Mesenchymal stem cell (in vitro differentiated cells and primary cell): ENCODE data around the gene NOTCH1.

Experiments
- DNase-seq: peaks from one replicate; pipeline ENCODE4 v3.0.0-alpha.2; 2013
- H2AFZ ChIP-seq: one replicate; pipeline ENCODE4 v1.6.1; 2013; ENCODE audit warnings: low read depth, mild to moderate bottlenecking, control low read depth, inconsistent platforms, low read length, moderate library complexity
- H2AK5ac ChIP-seq: 2 replicates; pipeline ENCODE4 v1.6.1; 2013; ENCODE audit warnings: low read length, moderate library complexity, mild to moderate bottlenecking, inconsistent platforms; ENCODE audit not compliant: severe bottlenecking
- H2BK120ac ChIP-seq: one replicate; pipeline ENCODE4 v1.6.1; 2013; ENCODE audit warnings: low read depth, mild to moderate bottlenecking, inconsistent platforms, low read length, moderate library complexity
- H2BK12ac ChIP-seq, 2 experiments: one replicate each; pipeline ENCODE4 v1.6.1; 2013; ENCODE audit warnings: inconsistent platforms in 2 of 2, low read length in 2 of 2, mild to moderate bottlenecking in 2 of 2, moderate library complexity in 2 of 2, control low read depth in 1 of 2
- H2BK15ac ChIP-seq: one replicate; pipeline ENCODE4 v1.6.1; 2013; ENCODE audit warnings: mild to moderate bottlenecking, low read depth, inconsistent platforms; ENCODE audit not compliant: poor library complexity, severe bottlenecking
- H2BK5ac ChIP-seq: 2 replicates; pipeline ENCODE4 v1.6.1; 2013; ENCODE audit warnings: low read depth, mild to moderate bottlenecking, low read length, control low read depth, inconsistent platforms; ENCODE audit not compliant: poor library complexity, severe bottlenecking
- H3K14ac ChIP-seq, 2 experiments: one replicate each; pipeline ENCODE4 v1.6.1; 2013; ENCODE audit warnings: inconsistent platforms in 2 of 2, low read length in 2 of 2, control low read depth in 1 of 2, mild to moderate bottlenecking in 1 of 2, moderate library complexity in 1 of 2
- H3K18ac ChIP-seq, 2 experiments: one replicate each; pipeline ENCODE4 v1.6.1; 2013; ENCODE audit warnings: inconsistent platforms in 2 of 2, low read length in 2 of 2, control low read depth in 1 of 2, low read depth in 1 of 2, mild to moderate bottlenecking in 1 of 2
- H3K23ac ChIP-seq, 2 experiments: one replicate each; pipeline ENCODE4 v1.6.1; 2013; ENCODE audit warnings: inconsistent platforms in 2 of 2, low read length in 2 of 2, mild to moderate bottlenecking in 2 of 2, moderate library complexity in 2 of 2, control low read depth in 1 of 2
- H3K27ac ChIP-seq: 2 replicates; pipeline ENCODE4 v1.5.1; 2013; ENCODE audit warnings: mild to moderate bottlenecking, moderate library complexity, low read length, control low read depth, inconsistent platforms; ENCODE audit not compliant: poor library complexity, severe bottlenecking
- H3K27me3 ChIP-seq, 2 experiments: 2 replicates each; pipeline versions ENCODE4 v1.6.1 to v1.7.0; 2013; ENCODE audit warnings: low read length in 2 of 2, mild to moderate bottlenecking in 2 of 2, moderate library complexity in 2 of 2, control low read depth in 1 of 2, inconsistent platforms in 1 of 2; ENCODE audit not compliant: control insufficient read depth in 1 of 2, insufficient read depth in 1 of 2
- H3K36me3 ChIP-seq, 2 experiments: 2 replicates each; pipeline versions ENCODE4 v1.6.1 to v1.7.0; 2013; ENCODE audit warnings: low read length in 2 of 2, control low read depth in 1 of 2, inconsistent platforms in 1 of 2, low read depth in 1 of 2, mild to moderate bottlenecking in 1 of 2; ENCODE audit not compliant: insufficient read depth in 2 of 2, control insufficient read depth in 1 of 2
- H3K4ac ChIP-seq, 2 experiments: one replicate each; pipeline ENCODE4 v1.6.1; 2013; ENCODE audit warnings: inconsistent platforms in 2 of 2, low read length in 2 of 2, mild to moderate bottlenecking in 2 of 2, moderate library complexity in 2 of 2, control low read depth in 1 of 2, low read depth in 1 of 2
- H3K4me1 ChIP-seq: 2 replicates; pipeline ENCODE4 v1.6.1; 2013; ENCODE audit warnings: low read depth, low read length, control low read depth; ENCODE audit not compliant: control insufficient read depth, insufficient read depth
- H3K4me2 ChIP-seq: 2 replicates; pipeline ENCODE4 v1.6.1; 2013; ENCODE audit warnings: low read length, mild to moderate bottlenecking, inconsistent platforms; ENCODE audit not compliant: poor library complexity, severe bottlenecking
- H3K4me3 ChIP-seq, 2 experiments: 2 replicates each; pipeline versions ENCODE4 v1.5.1 to v1.7.0; 2013; ENCODE audit warnings: low read length in 2 of 2, mild to moderate bottlenecking in 2 of 2, control low read depth in 1 of 2, low read depth in 1 of 2; ENCODE audit not compliant: insufficient read depth in 1 of 2
- H3K79me1 ChIP-seq: replicated peaks from 2 replicates; pipeline ENCODE4 v1.6.1; 2013; ENCODE audit warnings: mild to moderate bottlenecking, control low read depth, low read length, inconsistent platforms; ENCODE audit not compliant: poor library complexity, severe bottlenecking
- H3K9ac ChIP-seq: 2 replicates; pipeline ENCODE4 v1.7.0; 2013; ENCODE audit warnings: mild to moderate bottlenecking, low read length, moderate library complexity
- H3K9me3 ChIP-seq: 2 replicates; pipeline ENCODE4 v1.7.0; 2013; ENCODE audit warnings: mild to moderate bottlenecking, low read length; ENCODE audit not compliant: control insufficient read depth
- H4K8ac ChIP-seq: one replicate; pipeline ENCODE4 v1.6.1; 2013; ENCODE audit warnings: inconsistent platforms, mild to moderate bottlenecking, low read length, moderate library complexity
- H4K91ac ChIP-seq: one replicate; pipeline ENCODE4 v1.6.1; 2013; ENCODE audit warnings: mild to moderate bottlenecking, low read length, inconsistent platforms
- WGBS: methylation state at CpG from one replicate; pipeline ENCODE4 v1.1.7; 2013; ENCODE audit warnings: mixed read lengths; 5-methylcytosine and 5-hydroxymethylcytosine counted together

Gene NOTCH1

DNA sequence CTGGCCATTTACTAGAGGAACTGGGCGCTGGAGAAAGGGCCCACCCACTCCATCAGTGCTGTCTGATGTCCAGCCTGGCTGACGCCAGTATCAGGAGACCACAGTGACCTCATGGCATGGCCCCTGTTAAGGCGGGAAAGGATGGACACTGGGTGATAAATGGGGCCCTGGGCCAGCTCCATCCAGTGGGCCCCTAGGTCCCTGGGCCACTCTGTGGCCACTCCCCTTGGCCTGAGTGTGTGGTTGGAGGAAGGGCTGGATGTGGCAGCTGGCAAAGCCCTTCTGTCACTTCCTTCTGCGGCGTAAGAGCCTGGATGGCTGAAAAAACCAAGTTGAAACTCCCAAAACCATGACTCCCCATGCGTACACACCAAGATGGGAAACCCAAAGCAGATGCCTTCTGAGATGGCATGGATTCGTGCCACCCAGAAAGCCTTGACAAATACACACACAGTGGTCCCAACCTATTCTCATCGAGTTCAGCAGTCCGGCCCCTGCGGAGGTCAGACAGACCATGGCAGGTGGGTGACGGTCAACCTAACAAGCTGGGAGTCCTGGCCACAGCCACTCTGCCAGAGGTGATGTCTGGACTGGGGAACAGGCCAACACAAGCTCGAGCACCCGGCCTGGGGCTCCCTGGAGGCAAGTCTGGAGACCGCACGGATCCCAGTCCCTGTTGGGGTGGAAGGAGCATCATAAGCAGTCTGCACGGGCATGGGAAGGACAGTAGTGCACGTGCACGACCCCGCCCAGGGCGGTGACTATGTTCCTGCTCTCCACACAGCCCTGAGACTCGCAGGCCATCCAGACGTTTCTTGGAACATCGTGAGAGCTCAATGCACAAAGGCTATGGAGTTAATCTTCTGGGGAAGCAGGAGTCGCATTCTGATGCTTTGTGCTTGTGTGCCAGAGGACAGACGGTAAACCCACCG is 45.2 kb upstream of the NOTCH1 start:
- Histone ChIP-seq H3K4ac (peak overlapping the region in 1 of 2 experiments; percentile 37), H3K4me3 (no peak overlapping the region), H4K8ac (no peak overlapping the region), H4K91ac (peak overlapping the region; percentile 25), H3K27me3 (peaks cover 0 to 81% of the 10 kb centered on the region in 2 experiments), H3K79me1 (no peaks in the 10 kb centered on the region), H3K4me2 (no peak overlapping the region), H3K27ac (no peak overlapping the region), H3K23ac (no peak overlapping the region), H2BK12ac (peak overlapping the region; percentile 20 to 82), H2AFZ (no peak overlapping the region), H2BK120ac (no peak overlapping the region), H3K14ac (no peak overlapping the region), H3K9ac (no peak overlapping the region), H3K36me3 (no peaks in the 10 kb centered on the region), H3K9me3 (no peaks in the 10 kb centered on the region), H2BK15ac (peak overlapping the region; percentile 44), H3K18ac (peak overlapping the region; percentile 23 to 30), H2BK5ac (no peak overlapping the region), H3K4me1 (peaks cover 38% of the 10 kb centered on the region), H2AK5ac (no peak overlapping the region)
- 91% methylated on average over 26 of the region's 26 CpGs for WGBS
- DNase-seq: no peak

DNA sequence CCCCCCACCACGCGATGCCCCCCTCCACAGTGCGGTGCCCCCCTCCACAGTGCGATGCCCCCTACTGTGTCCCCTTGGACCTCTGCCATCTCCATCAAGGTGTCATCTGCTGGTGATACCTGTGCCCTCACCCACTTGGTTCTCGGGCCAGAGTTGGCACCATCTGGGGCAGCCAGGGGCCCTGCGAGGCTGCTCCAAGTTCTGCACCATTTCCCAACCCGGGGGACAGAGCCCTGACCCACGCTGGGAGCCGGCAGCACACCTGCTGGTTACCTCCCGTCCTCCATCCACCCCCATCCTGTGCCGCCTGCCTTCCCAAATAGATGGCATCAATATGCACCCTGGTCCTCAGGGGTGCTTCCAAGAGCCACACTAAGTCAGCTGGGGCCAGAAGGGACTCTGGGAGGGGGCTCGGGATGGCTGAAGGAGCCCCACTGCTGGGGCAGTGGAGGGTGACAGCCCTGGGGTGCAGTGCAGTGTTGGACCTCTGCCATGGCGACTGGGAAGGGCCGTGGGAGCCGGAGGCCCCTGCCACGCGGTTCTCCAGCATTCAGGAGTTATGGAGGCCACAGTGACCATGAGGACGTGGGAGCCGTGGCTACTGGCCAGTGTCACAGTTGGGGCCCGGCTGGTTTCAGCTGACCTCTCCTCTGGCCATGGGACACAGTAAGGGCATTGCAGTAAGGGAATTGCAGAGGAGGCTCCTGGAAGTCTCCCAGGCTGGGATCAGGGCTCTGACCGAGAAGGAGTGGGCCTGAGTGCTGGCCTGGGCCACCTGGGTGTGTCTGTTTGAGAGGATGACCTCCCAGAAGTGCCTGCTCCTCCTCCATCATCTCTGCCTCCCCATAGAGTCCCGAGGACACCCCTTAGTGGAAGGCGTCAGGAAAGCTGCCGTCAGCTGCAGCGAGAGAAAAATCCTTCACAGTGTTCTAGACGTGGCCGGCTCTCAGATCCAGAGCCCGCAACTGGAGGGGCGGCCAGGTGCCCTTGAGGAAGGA is 44.2 kb upstream of the NOTCH1 start:
- H3K79me1 ChIP-seq: no peaks in the 10 kb centered on the region
- peaks cover 0 to 83% of the 10 kb centered on the region in 2 experiments for H3K27me3 ChIP-seq
- no peak overlapping the region for H3K9ac ChIP-seq
- peak overlapping the region; percentile 7 for H4K8ac ChIP-seq
- no peaks in the 10 kb centered on the region for H3K36me3 ChIP-seq
- H3K4me3 ChIP-seq: no peak overlapping the region
- no peaks in the 10 kb centered on the region for H3K9me3 ChIP-seq
- H2BK120ac ChIP-seq: no peak overlapping the region
- H3K18ac ChIP-seq: peak overlapping the region; percentile 30 to 72
- WGBS: 92% methylated on average over 26 of the region's 29 CpGs
- peak overlapping the region; percentile 63 for H4K91ac ChIP-seq
- H3K4ac ChIP-seq: peak overlapping the region; percentile 16 to 17
- H3K23ac ChIP-seq: no peak overlapping the region
- no peak overlapping the region for H3K27ac ChIP-seq
- peak overlapping the region; percentile 16 for H2AFZ ChIP-seq
- H3K4me1 ChIP-seq: peaks cover 43% of the 10 kb centered on the region
- no peak overlapping the region for H2BK5ac ChIP-seq
- H2BK15ac ChIP-seq: peak overlapping the region; percentile 56
- H3K4me2 ChIP-seq: no peak overlapping the region
- DNase-seq: no peak
- H2BK12ac ChIP-seq: peak overlapping the region; percentile 75 to 82
- no peak overlapping the region for H2AK5ac ChIP-seq
- H3K14ac ChIP-seq: no peak overlapping the region

DNA sequence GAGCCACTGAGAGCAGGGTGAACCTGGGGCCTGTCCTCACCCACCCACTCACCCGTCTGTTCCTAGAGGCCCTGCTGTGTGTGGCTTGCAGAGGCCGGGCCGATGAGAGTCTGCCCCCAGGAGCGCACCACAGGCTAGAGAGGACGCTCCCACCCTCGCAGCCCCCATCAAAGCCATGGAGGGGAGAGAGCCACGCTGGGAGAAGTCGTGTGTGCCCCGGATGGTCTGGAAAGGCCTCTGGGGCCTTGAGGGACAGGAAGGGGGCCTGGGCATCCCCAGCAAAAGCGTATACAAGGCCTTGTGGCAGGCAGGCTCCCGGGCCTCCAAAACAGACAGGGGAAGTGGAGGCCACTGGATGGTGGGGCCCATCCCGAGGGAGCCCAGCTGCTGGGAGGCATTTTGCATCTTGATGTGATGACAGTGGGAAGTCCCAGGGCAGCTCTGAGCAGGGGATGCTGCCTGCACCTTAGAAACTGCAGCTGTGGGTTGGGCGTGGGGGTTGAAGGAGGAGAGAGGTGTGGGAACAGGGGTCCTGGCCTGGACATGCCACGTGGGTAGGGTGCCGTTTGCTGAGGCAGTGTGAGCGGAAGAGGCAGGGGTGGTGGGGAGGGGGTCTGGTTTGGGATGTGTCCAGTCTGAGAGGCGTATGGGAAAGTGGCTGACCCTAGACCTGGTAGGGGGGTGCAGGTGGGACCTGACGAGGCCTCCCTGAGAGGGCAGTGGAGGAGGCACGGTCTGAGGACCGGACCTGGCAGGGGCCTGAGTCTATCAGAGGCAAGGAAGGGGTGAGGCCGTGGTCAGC is 43.0 kb upstream of the NOTCH1 start:
- WGBS: 49% methylated on average over 20 of the region's 21 CpGs
- Histone ChIP-seq H3K23ac (peak overlapping the region in 1 of 2 experiments; percentile 81), H3K4ac (peak overlapping the region; percentile 72 to 98), H2BK15ac (peak overlapping the region; percentile 62), H3K27ac (no peak overlapping the region), H3K4me3 (no peak overlapping the region), H3K4me1 (peaks cover 49% of the 10 kb centered on the region), H4K91ac (peak overlapping the region; percentile 89), H3K36me3 (peaks cover 0 to 2% of the 10 kb centered on the region in 2 experiments), H2BK12ac (peak overlapping the region; percentile 60 to 94), H3K9me3 (no peaks in the 10 kb centered on the region), H4K8ac (peak overlapping the region; percentile 99), H3K18ac (peak overlapping the region; percentile 72 to 95), H2BK120ac (peak overlapping the region; percentile 94), H3K14ac (peak overlapping the region in 1 of 2 experiments; percentile 64), H3K4me2 (no peak overlapping the region), H3K27me3 (peaks cover 0 to 79% of the 10 kb centered on the region in 2 experiments), H3K79me1 (no peaks in the 10 kb centered on the region), H2AK5ac (peak overlapping the region; percentile 76), H2AFZ (peak overlapping the region; percentile 33), H2BK5ac (no peak overlapping the region), H3K9ac (no peak overlapping the region)
- no peak for DNase-seq
